VCaP (cell line): ENCODE results near the gene ZNF629.

Experiments used
- H3K27ac ChIP-seq: fragments of 450-650 bp; 2 replicates; pipeline ENCODE4 v1.5.1; 2017
- CTCF ChIP-seq: fragments of 450-650 bp; conservative IDR thresholded peaks from 2 replicates; pipeline ENCODE4 v1.5.1; 2017; ENCODE audit warnings: mild to moderate bottlenecking, moderate library complexity

The ZNF629 gene

GRCh38 chr16:30784215-30784614, 2.8 kb downstream of the ZNF629 start:
- H3K27ac ChIP-seq: no peak overlapping the region

GRCh38 chr16:30783280-30784109, 3.5 kb downstream of the ZNF629 start:
- no peak overlapping the region for H3K27ac ChIP-seq
- no peak for TF ChIP-seq CTCF

More at GRCh38 chr16:30784215-30784614, 2.8 kb downstream of the ZNF629 start:
- no peak for TF ChIP-seq CTCF

- TF ChIP-seq CTCF: no peak
- H3K27ac ChIP-seq: no peak overlapping the region
These were observed 4.3 kb downstream of the ZNF629 start for GRCh38 chr16:30782486-30783279.

GRCh38 chr16:30780549-30780948, 6.5 kb downstream of the ZNF629 start:
- H3K27ac ChIP-seq: no peak overlapping the region

GRCh38 chr16:30780021-30780420, 7.0 kb downstream of the ZNF629 start:
- no peak for TF ChIP-seq CTCF

More at GRCh38 chr16:30780549-30780948, 6.5 kb downstream of the ZNF629 start:
- no peak for TF ChIP-seq CTCF

GRCh38 chr16:30779596-30779995, 7.4 kb downstream of the ZNF629 start:
- H3K27ac ChIP-seq: no peak overlapping the region
- TF ChIP-seq CTCF: no peak

More at GRCh38 chr16:30780021-30780420, 7.0 kb downstream of the ZNF629 start:
- H3K27ac ChIP-seq: no peak overlapping the region

- TF ChIP-seq CTCF: no peak
- H3K27ac ChIP-seq: no peak overlapping the region
These were observed 8.3 kb downstream of the ZNF629 start for GRCh38 chr16:30778549-30779244.
